NCI-H345 (cell line): ENCODE measurements around the gene YJEFN3.

ENCODE experiments used
- DNase-seq: peaks from one replicate; lab custom pipeline; 2025; lab: John Stamatoyannopoulos, UW

Gene YJEFN3

GRCh38 chr19:19498255-19498991 is 30.3 kb upstream of the YJEFN3 start:
- DNase-seq = no peak

GRCh38 chr19:19499272-19499995 is 29.3 kb upstream of the YJEFN3 start:
- no peak for DNase-seq

GRCh38 chr19:19500975-19501644 is 27.6 kb upstream of the YJEFN3 start:
- DNase-seq = no peak

GRCh38 chr19:19501798-19502197 is 26.9 kb upstream of the YJEFN3 start:
- DNase-seq = no peak

- no peak for DNase-seq
Observed at GRCh38 chr19:19502281-19502680, 26.4 kb upstream of the YJEFN3 start.

- no peak for DNase-seq
Observed at GRCh38 chr19:19502808-19503602, 25.7 kb upstream of the YJEFN3 start.

- no peak for DNase-seq
Observed at GRCh38 chr19:19504754-19505668, 23.7 kb upstream of the YJEFN3 start.

DNA sequence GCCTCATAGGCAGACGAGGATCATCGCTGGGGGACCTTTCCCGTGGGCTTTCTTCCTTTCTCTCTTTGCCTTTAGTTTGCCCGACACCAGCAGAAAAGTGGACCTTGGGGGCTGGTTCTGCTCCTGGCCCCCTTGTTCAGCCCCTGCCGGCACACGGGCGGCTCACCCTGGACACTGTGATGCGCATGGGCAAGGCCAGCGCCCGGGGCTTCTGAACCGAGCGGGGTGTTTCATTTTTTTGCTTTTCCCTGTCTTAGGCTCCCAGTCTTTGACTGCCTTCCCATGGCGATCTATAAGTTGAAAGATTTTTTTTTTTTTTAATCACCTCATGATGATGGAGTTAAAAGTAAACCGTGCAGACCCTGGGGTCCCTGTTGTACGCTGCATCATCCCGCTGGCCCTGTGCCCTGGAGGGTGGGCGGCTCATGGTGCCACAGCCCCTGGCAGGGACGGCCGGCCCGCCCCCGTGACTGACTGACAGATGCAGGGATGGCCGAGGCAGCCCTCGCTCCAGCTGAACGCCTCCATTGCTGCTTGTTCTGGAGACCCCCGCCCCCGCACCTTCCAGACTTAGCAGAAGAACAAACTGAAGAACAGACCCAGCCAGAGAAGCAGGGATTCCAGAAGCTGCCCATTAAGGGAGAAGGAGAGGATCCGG is 22.9 kb upstream of the YJEFN3 start:
- no peak for DNase-seq

DNA sequence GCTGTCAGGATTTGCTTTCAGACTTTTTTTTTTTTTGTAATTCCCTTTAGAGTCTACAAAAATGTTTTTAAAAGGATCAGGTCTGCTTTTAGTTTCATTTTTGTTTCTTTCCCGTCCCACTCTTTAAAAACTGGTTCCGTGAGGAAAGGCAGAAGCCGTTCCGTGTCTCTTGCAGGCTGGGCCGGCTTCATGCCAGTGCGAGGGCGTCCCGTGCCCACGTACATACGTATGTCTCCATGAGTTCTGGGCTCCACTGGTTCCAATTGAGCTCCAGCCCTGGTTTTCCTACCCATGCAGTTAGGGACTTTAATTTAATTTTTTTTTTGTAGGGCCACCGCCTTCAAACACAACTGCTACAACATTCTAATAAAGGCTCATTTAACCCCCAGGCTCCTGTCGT is 22.1 kb upstream of the YJEFN3 start:
- no peak for DNase-seq

- DNase-seq = no peak
Observed at GRCh38 chr19:19507354-19507753, 21.4 kb upstream of the YJEFN3 start.

DNA sequence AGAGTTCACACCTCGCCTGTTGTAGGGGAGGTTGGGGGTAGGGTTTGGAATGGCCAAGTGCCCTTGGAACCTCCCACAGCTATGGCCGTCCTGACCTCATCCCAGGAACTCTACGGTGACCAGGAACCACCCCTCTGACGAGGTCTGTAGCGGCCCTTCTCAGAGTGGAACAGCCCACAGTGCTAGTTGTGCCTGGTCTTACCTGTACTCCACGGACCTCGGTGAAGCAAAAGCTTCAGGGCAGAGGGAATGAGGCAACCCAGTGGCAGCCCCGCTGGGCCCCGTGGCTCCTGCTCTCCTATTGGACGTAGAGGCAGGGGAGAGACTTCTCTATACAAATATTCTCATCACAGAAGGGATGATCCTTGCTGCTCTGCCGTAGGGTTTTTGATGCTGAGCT is 20.5 kb upstream of the YJEFN3 start:
- no peak for DNase-seq

DNA sequence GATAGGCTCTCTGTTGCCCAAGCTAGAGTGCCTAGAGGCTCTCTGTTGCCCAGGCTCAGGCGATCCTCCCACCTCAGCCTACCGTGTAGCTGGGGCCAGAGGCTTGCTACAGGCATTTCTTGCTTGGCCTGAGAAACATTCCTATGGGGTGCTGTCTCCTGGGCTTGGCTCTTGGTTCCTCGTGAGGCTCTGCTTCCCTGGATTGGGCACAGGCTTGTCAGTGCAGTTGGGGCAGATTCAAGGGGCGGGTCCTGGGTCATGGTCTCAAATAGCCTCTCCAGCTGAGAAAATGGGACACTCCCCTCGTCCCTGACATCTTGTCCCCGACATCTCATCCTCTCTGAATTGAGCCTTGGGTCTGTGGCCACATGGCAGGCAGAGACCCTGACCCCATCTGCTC is 18.3 kb upstream of the YJEFN3 start:
- no peak for DNase-seq

DNA sequence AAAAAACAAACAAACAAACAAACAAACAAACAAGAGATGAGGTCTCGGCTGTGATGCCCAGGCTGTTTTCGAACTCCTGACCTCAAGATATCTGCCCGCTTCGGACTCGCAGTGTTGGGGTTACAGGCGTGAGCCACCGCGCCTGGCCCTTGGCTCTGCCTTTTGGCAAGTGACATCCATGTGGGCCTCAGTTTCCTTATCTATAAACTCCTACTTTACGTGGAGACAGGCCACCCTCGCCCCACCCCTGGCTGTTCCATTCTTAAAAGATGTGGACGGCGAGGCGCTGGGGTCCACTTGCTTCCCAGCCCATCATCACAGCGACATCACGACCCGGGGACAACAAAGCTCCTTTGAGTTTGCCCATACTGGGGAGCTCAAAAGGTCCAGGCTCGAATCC is 15.0 kb upstream of the YJEFN3 start:
- no peak for DNase-seq

DNA sequence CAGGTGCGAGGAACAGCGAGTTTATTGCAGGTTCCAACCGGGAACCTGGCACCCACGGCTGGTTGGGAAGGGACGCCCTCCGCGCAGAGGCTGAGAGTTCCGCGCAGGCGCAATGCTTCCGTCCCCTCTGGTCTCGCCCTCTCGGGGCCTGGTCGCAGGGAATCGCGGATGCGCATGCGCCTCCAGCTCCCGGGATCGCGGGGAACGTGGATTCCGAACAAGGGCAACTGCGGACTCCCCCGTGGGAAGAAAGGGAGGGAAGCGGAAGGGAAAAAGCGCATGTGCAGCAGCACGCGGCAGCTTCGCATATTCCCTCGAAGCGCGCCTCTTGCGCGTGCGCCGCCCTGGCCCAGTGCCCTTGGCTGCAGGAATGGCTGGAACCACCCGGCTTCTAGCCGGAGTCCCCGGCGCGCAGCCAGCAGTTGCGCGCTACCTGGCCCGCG is 14.5 kb upstream of the YJEFN3 start:
- DNase-seq = no peak

DNA sequence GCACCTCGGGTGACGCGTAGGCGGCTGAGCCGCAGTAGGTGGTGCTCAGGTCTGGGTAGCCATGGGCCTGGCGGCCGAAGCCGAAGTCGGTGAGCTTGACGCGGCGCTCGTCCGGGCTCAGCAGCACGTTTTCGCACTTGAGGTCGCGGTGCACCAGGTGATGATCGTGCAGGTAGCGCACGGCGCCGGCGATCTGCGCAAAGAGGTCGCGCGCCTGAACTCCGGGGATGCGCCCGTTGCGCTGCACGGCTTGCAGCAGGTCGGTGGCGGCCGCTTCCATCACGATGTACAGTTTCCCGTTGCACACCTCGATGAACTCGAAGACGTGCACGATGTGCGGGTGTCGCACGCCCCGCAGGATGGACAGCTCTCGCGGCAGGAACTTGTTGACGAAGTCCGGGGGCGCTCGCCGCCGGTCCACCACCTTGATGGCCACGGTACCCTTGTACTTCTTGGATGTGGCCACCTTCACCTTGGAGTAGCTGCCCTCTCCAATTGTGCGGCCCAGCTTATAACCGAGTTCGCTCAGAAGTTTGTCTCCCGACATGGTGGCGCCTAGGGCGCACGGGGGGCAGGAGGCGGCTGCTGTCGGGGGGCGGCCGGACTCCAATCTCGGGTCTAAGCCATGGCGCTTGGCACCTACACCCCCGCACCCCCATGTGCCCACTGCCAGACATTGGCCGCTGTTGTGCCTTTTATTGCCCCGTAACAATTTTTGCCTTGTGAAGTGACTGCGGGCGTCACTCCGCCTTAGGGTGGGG is 13.7 kb upstream of the YJEFN3 start, which contains the start of gene TSSK6:
TSS of gene TSSK6 (minus strand) at position 668 of the 761 bp plus-strand sequence. CDS start at position 547, 121 bp downstream.
- DNase-seq = no peak

- DNase-seq = peak; percentile 85
Observed at GRCh38 chr19:19515642-19516519, 12.8 kb upstream of the YJEFN3 start, which contains the start of gene NDUFA13. Gene NDUFA13, plus strand, starts transcription at chr19:19516225. Its CDS starts 14 bp downstream, at chr19:19516239.

GRCh38 chr19:19517235-19517619 is 11.5 kb upstream of the YJEFN3 start:
- DNase-seq = no peak

DNA sequence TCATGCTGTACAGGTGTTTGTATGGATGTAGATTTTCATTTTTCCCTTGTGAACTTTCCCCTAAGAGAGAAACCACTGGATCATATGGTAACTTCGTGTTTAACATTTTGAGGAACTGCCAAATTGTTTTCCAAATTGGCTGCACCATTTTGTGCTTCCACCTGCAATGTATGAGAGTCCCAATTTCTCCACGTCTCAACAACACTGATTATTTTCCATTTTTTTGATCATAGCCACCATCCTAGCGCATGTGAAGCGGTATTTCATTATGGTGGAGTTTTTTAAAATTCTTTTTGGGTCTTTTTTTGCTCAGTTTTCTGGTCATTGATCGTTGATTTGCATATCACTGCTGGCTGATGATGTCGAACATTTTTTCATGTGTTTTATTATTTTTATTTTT is 7.7 kb upstream of the YJEFN3 start:
- no peak for DNase-seq

- DNase-seq = no peak
Observed at GRCh38 chr19:19523177-19523576, 5.5 kb upstream of the YJEFN3 start.
